ENCODE data around the gene CTTNBP2NL. TPM values are rescaled to one million over a fixed set of nuclear protein-coding genes. Genes with fewer than 3 reads are reported as not detected.
A peak's percentile ranks its signal among the peaks of the same experiment; 100 is the strongest.

The CTTNBP2NL gene
- total and polyA plus RNA-seq, 2 experiments from 2014 or later: 10.2 to 16.4 TPM

DNA sequence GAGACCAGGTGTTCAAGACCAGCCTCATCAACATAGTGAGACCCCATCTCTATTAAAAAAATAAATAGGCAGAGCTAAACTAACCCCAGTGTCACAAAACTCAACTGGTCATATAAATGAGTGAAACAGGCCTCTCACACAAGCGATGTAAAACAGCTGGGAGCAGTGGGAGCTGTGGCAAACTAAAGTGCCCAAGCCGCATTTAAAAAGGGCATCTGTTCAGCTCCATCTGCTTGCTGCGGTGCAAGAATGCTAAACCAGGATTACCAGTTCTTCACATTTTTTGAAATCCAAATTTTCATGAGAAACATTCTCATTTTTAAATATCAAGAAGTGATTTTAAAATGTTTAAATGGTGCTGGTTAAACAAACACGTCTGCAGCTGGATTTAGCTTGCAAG is 62.7 kb downstream of the CTTNBP2NL start:
- no peak for DNase-seq (ENCODE audit: low spot score)
- H3K4me1 ChIP-seq (ENCODE audit: insufficient read depth): peaks cover 7% of the 10 kb centered on the region
- no peak overlapping the region for H3K4me3 ChIP-seq
- peaks cover 2% of the 10 kb centered on the region for H3K79me2 ChIP-seq
- H3K27ac ChIP-seq: no peak overlapping the region
- no peaks in the 10 kb centered on the region for H3K9me3 ChIP-seq (ENCODE audit: low read depth)
- no peak overlapping the region for H3K4me2 ChIP-seq
- no peaks in the 10 kb centered on the region for H3K36me3 ChIP-seq (replicated peaks; ENCODE audit: insufficient read depth, low read depth)
- no peak overlapping the region for H2AFZ ChIP-seq
- TF ChIP-seq EZH2 (IDR thresholded peaks at IDR 0.05; ENCODE audit: borderline replicate concordance): no peak
- no peak for TF ChIP-seq EZH2phosphoT487 (IDR thresholded peaks at IDR 0.05; ENCODE audit: low read depth, severe bottlenecking, unreplicated experiment)
- TF ChIP-seq, protein P1, sequence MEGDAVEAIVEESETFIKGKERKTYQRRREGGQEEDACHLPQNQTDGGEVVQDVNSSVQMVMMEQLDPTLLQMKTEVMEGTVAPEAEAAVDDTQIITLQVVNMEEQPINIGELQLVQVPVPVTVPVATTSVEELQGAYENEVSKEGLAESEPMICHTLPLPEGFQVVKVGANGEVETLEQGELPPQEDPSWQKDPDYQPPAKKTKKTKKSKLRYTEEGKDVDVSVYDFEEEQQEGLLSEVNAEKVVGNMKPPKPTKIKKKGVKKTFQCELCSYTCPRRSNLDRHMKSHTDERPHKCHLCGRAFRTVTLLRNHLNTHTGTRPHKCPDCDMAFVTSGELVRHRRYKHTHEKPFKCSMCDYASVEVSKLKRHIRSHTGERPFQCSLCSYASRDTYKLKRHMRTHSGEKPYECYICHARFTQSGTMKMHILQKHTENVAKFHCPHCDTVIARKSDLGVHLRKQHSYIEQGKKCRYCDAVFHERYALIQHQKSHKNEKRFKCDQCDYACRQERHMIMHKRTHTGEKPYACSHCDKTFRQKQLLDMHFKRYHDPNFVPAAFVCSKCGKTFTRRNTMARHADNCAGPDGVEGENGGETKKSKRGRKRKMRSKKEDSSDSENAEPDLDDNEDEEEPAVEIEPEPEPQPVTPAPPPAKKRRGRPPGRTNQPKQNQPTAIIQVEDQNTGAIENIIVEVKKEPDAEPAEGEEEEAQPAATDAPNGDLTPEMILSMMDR (IDR thresholded peaks at IDR 0.05; ENCODE audit: poor library complexity): no peak
- 95% methylated on average over 4 of the region's 4 CpGs for WGBS (ENCODE audit: low lambda C conversion rate, missing lambda C conversion rate)
- no peaks in the 10 kb centered on the region for H4K20me1 ChIP-seq (ENCODE audit: insufficient read depth, poor library complexity, severe bottlenecking)
- H3K9me2 ChIP-seq (replicated peaks; ENCODE audit: insufficient read depth): no peaks in the 10 kb centered on the region
- H3K27me3 ChIP-seq: no peaks in the 10 kb centered on the region

DNA sequence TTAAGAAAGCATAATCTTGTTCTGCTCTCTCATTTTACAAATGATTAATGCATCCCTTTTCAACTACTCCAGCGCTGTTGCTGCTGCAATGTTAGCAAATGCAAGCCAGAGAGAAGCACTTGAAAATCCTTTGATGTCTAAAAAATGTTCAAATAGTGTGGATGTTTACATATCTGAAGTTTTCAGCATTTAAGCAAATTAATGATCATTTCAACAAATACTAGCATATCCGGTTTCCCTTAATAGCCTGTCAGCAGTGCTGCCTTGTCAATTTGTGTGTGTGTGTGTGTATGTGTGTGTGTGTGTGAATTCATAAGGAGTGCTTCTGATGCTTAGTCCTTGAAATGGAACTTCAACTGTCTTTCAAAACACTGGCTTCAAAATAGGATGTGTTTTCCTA is 64.6 kb downstream of the CTTNBP2NL start:
- Histone ChIP-seq H3K36me3 (replicated peaks; ENCODE audit: insufficient read depth, low read depth) (no peaks in the 10 kb centered on the region), H3K4me1 (ENCODE audit: insufficient read depth) (peaks cover 9% of the 10 kb centered on the region), H3K4me3 (no peak overlapping the region), H3K9me2 (replicated peaks; ENCODE audit: insufficient read depth) (no peaks in the 10 kb centered on the region), H3K79me2 (peaks cover 2% of the 10 kb centered on the region), H3K27ac (peak overlapping the region; percentile 42), H4K20me1 (ENCODE audit: insufficient read depth, poor library complexity, severe bottlenecking) (no peaks in the 10 kb centered on the region), H3K27me3 (no peaks in the 10 kb centered on the region), H3K9me3 (ENCODE audit: low read depth) (no peaks in the 10 kb centered on the region), H3K4me2 (no peak overlapping the region), H2AFZ (no peak overlapping the region)
- TF ChIP-seq EZH2 (IDR thresholded peaks at IDR 0.05; ENCODE audit: borderline replicate concordance) (no peak), EZH2phosphoT487 (IDR thresholded peaks at IDR 0.05; ENCODE audit: low read depth, severe bottlenecking, unreplicated experiment) (no peak)
- TF ChIP-seq, protein P1 (IDR thresholded peaks at IDR 0.05; ENCODE audit: poor library complexity): no peak
- 54% methylated on average over 2 of the region's 2 CpGs for WGBS (ENCODE audit: low lambda C conversion rate, missing lambda C conversion rate)
- DNase-seq (ENCODE audit: low spot score): no peak

- TF ChIP-seq EZH2phosphoT487 (IDR thresholded peaks at IDR 0.05; ENCODE audit: low read depth, severe bottlenecking, unreplicated experiment) (no peak), EZH2 (IDR thresholded peaks at IDR 0.05; ENCODE audit: borderline replicate concordance) (no peak)
- TF ChIP-seq, protein P1 (IDR thresholded peaks at IDR 0.05; ENCODE audit: poor library complexity): no peak
- Histone ChIP-seq H3K9me2 (replicated peaks; ENCODE audit: insufficient read depth) (no peaks in the 10 kb centered on the region), H3K36me3 (replicated peaks; ENCODE audit: insufficient read depth, low read depth) (no peaks in the 10 kb centered on the region), H3K27ac (peak overlapping the region; percentile 42), H3K4me2 (peak overlapping the region; percentile 48), H3K9me3 (ENCODE audit: low read depth) (no peaks in the 10 kb centered on the region), H3K4me3 (no peak overlapping the region), H3K79me2 (peaks cover 2% of the 10 kb centered on the region), H4K20me1 (ENCODE audit: insufficient read depth, poor library complexity, severe bottlenecking) (no peaks in the 10 kb centered on the region), H3K4me1 (ENCODE audit: insufficient read depth) (peaks cover 12% of the 10 kb centered on the region), H3K27me3 (no peaks in the 10 kb centered on the region), H2AFZ (no peak overlapping the region)
- WGBS (ENCODE audit: low lambda C conversion rate, missing lambda C conversion rate): 65% methylated on average over 3 of the region's 3 CpGs
- DNase-seq (ENCODE audit: low spot score): no peak
These were observed 65.3 kb downstream of the CTTNBP2NL start for GRCh38 chr1:112461200-112461871.
